Measurements from ENCODE around the gene DES. TPM values are rescaled to one million over a fixed set of nuclear protein-coding genes. Genes with fewer than 3 reads are reported as not detected.

The DES gene
- total and polyA plus RNA-seq, 2 experiments from 2014 or later: 1.3 to 2.0 TPM

DNA sequence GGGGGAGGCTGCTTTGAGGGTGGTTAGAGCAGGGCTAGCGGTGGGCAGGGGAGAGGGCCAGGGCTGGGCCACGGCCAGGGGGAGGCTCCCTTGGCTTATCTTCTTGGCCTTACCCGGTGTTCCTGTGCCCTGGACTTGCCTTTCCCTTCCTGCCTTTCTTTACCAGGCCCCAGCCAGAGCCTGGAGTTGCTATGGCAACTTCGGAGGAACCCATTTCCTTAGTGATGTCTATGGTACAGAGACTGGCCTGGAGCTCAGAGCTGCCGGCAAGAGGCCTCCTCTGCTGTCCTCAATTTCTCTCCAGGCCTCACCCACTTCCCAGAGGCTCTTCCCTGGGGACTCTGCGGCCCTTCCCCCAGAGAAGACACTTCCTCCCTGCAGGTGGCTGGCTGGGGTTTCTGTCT lies 27.9 kb downstream of the DES start (continued):
- TF ChIP-seq EZH2phosphoT487 (IDR thresholded peaks at IDR 0.05; ENCODE audit: unreplicated experiment) (no peak), CREB1 (CRISPR knock-in tag; IDR thresholded peaks at IDR 0.05; ENCODE audit: low read depth) (no peak)
- TF ChIP-seq, protein P1, sequence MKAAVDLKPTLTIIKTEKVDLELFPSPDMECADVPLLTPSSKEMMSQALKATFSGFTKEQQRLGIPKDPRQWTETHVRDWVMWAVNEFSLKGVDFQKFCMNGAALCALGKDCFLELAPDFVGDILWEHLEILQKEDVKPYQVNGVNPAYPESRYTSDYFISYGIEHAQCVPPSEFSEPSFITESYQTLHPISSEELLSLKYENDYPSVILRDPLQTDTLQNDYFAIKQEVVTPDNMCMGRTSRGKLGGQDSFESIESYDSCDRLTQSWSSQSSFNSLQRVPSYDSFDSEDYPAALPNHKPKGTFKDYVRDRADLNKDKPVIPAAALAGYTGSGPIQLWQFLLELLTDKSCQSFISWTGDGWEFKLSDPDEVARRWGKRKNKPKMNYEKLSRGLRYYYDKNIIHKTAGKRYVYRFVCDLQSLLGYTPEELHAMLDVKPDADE (IDR thresholded peaks at IDR 0.05): no peak

DNA sequence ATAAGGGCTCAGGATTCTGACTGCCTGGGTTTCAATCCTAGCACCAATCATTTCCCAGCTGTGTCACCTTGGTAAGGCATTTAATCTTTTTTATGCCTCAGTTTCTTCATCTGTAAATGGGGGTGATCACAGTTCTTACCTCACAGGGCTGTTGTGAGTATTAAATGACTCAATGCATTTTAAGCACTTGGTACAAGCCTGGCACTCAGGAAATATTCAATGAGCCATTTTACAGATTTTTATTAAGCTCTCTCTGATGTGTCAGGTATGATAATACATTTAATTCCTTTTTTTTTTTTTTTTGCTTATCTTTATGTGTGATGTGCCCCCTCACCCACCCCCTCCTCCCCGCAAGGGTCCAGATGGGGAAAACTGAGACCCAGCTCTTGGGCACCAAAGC lies 28.5 kb downstream of the DES start:
- Histone ChIP-seq H3K9me2 (ENCODE audit: insufficient read depth) (no peaks in the 10 kb centered on the region), H3K4me2 (no peak overlapping the region), H3K27me3 (ENCODE audit: insufficient read depth) (peaks cover 42% of the 10 kb centered on the region), H3K27ac (ENCODE audit: low read depth) (no peak overlapping the region), H4K20me1 (replicated peaks; ENCODE audit: insufficient read depth) (no peaks in the 10 kb centered on the region; the same call in 1 of the 2 replicates), H3F3A (replicated peaks; ENCODE audit: low read depth) (0 out of 2 replicates have a peak, but pooled peaks cover 4% of the 10 kb centered on the region), H3K79me2 (replicated peaks; ENCODE audit: insufficient read depth) (no peaks in the 10 kb centered on the region), H2AFZ (no peak overlapping the region), H3K36me3 (ENCODE audit: insufficient read depth) (no peaks in the 10 kb centered on the region), H3K4me3 (no peak overlapping the region), H3K4me1 (ENCODE audit: insufficient read depth) (peaks cover 28% of the 10 kb centered on the region)
- ATAC-seq: no peak
- peaks cover 43% of the 10 kb centered on the region for H3K27me3 Mint-ChIP-seq (ENCODE audit: insufficient read depth, low read depth, poor library complexity)
- no peak overlapping the region for H3K27ac Mint-ChIP-seq
- H3K36me3 Mint-ChIP-seq (ENCODE audit: low read depth): peaks cover 5% of the 10 kb centered on the region; the same call in 2 of the 3 replicates
- H3K4me1 Mint-ChIP-seq: peaks cover 34% of the 10 kb centered on the region
- no peaks in the 10 kb centered on the region for H3K9me3 Mint-ChIP-seq
- DNase-seq (ENCODE audit: low spot score): no peak
- H3K4me3 Mint-ChIP-seq: no peak overlapping the region
- TF ChIP-seq EZH2phosphoT487 (IDR thresholded peaks at IDR 0.05; ENCODE audit: unreplicated experiment) (no peak), EZH2 (IDR thresholded peaks at IDR 0.05; ENCODE audit: low read depth, unreplicated experiment) (no peak), POLR2AphosphoS5 (IDR thresholded peaks at IDR 0.05; ENCODE audit: low read depth) (no peak), ZNF114 (CRISPR knock-in tag; IDR thresholded peaks at IDR 0.05) (no peak), CREB1 (CRISPR knock-in tag; IDR thresholded peaks at IDR 0.05; ENCODE audit: low read depth) (no peak), JUNB (IDR thresholded peaks at IDR 0.05; ENCODE audit: unreplicated experiment) (no peak), ZNF331 (CRISPR knock-in tag; IDR thresholded peaks at IDR 0.05; ENCODE audit: low read depth) (no peak), STAT1 (IDR thresholded peaks at IDR 0.05; ENCODE audit: unreplicated experiment) (no peak)
- TF ChIP-seq, protein P1 (IDR thresholded peaks at IDR 0.05): no peak
- TF ChIP-seq, protein P2, sequence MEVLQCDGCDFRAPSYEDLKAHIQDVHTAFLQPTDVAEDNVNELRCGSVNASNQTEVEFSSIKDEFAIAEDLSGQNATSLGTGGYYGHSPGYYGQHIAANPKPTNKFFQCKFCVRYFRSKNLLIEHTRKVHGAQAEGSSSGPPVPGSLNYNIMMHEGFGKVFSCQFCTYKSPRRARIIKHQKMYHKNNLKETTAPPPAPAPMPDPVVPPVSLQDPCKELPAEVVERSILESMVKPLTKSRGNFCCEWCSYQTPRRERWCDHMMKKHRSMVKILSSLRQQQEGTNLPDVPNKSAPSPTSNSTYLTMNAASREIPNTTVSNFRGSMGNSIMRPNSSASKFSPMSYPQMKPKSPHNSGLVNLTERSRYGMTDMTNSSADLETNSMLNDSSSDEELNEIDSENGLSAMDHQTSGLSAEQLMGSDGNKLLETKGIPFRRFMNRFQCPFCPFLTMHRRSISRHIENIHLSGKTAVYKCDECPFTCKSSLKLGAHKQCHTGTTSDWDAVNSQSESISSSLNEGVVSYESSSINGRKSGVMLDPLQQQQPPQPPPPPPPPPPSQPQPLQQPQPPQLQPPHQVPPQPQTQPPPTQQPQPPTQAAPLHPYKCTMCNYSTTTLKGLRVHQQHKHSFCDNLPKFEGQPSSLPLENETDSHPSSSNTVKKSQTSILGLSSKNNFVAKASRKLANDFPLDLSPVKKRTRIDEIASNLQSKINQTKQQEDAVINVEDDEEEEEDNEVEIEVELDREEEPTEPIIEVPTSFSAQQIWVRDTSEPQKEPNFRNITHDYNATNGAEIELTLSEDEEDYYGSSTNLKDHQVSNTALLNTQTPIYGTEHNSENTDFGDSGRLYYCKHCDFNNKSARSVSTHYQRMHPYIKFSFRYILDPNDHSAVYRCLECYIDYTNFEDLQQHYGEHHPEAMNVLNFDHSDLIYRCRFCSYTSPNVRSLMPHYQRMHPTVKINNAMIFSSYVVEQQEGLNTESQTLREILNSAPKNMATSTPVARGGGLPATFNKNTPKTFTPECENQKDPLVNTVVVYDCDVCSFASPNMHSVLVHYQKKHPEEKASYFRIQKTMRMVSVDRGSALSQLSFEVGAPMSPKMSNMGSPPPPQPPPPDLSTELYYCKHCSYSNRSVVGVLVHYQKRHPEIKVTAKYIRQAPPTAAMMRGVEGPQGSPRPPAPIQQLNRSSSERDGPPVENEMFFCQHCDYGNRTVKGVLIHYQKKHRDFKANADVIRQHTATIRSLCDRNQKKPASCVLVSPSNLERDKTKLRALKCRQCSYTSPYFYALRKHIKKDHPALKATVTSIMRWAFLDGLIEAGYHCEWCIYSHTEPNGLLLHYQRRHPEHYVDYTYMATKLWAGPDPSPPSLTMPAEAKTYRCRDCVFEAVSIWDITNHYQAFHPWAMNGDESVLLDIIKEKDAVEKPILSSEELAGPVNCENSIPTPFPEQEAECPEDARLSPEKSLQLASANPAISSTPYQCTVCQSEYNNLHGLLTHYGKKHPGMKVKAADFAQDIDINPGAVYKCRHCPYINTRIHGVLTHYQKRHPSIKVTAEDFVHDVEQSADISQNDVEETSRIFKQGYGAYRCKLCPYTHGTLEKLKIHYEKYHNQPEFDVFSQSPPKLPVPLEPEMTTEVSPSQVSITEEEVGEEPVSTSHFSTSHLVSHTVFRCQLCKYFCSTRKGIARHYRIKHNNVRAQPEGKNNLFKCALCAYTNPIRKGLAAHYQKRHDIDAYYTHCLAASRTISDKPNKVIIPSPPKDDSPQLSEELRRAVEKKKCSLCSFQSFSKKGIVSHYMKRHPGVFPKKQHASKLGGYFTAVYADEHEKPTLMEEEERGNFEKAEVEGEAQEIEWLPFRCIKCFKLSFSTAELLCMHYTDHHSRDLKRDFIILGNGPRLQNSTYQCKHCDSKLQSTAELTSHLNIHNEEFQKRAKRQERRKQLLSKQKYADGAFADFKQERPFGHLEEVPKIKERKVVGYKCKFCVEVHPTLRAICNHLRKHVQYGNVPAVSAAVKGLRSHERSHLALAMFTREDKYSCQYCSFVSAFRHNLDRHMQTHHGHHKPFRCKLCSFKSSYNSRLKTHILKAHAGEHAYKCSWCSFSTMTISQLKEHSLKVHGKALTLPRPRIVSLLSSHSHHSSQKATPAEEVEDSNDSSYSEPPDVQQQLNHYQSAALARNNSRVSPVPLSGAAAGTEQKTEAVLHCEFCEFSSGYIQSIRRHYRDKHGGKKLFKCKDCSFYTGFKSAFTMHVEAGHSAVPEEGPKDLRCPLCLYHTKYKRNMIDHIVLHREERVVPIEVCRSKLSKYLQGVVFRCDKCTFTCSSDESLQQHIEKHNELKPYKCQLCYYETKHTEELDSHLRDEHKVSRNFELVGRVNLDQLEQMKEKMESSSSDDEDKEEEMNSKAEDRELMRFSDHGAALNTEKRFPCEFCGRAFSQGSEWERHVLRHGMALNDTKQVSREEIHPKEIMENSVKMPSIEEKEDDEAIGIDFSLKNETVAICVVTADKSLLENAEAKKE (CRISPR knock-in tag; IDR thresholded peaks at IDR 0.05): no peak
- TF ChIP-seq, protein P3, sequence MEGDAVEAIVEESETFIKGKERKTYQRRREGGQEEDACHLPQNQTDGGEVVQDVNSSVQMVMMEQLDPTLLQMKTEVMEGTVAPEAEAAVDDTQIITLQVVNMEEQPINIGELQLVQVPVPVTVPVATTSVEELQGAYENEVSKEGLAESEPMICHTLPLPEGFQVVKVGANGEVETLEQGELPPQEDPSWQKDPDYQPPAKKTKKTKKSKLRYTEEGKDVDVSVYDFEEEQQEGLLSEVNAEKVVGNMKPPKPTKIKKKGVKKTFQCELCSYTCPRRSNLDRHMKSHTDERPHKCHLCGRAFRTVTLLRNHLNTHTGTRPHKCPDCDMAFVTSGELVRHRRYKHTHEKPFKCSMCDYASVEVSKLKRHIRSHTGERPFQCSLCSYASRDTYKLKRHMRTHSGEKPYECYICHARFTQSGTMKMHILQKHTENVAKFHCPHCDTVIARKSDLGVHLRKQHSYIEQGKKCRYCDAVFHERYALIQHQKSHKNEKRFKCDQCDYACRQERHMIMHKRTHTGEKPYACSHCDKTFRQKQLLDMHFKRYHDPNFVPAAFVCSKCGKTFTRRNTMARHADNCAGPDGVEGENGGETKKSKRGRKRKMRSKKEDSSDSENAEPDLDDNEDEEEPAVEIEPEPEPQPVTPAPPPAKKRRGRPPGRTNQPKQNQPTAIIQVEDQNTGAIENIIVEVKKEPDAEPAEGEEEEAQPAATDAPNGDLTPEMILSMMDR (conservative IDR thresholded peaks at IDR 0.05; ENCODE audit: low read depth in 2 of 2): no peak
